GM20431 (cell line): ENCODE measurements around the gene TJP2.
"Not testable (repeated sequence)": the region's sequence is repeated elsewhere in the genome, so short reads cannot be mapped to it uniquely, and the experiment has no call there.

Experiments used
- in situ Hi-C: fragments of 300-500 bp; cut with MseI, MboI; formaldehyde crosslinking; loops from one replicate; pipeline ENCODE4 v1.15.0; 2020; ENCODE audit warnings: low sequenced_read_pairs; ENCODE audit not compliant: unreplicated experiment

Gene TJP2

GRCh38 chr9:69260161-69260560 lies 86.1 kb downstream of the TJP2 start:
- in situ Hi-C loops = no loop called here

GRCh38 chr9:69261636-69262035 lies 87.6 kb downstream of the TJP2 start:
- in situ Hi-C loops = no loop called here

- in situ Hi-C loops = no loop called here
These were observed 90.4 kb downstream of the TJP2 start for GRCh38 chr9:69264526-69264925.

GRCh38 chr9:69265891-69266290 lies 91.8 kb downstream of the TJP2 start:
- in situ Hi-C loops = no loop called here

- in situ Hi-C loops = no loop called here
These were observed 98.1 kb downstream of the TJP2 start for GRCh38 chr9:69272212-69272611.

GRCh38 chr9:69273161-69273560 lies 99.1 kb downstream of the TJP2 start:
- in situ Hi-C loops = no loop called here

GRCh38 chr9:69276775-69277174 lies 102.7 kb downstream of the TJP2 start:
- in situ Hi-C loops = no loop called here

- in situ Hi-C loops = no loop called here
These were observed 105.1 kb downstream of the TJP2 start for GRCh38 chr9:69279084-69279731.

- in situ Hi-C loops = no loop called here
These were observed 105.7 kb downstream of the TJP2 start for GRCh38 chr9:69279733-69280132.

GRCh38 chr9:69283003-69283402 lies 108.9 kb downstream of the TJP2 start:
- in situ Hi-C loops = no loop called here

GRCh38 chr9:69292078-69292477 lies 118.0 kb downstream of the TJP2 start:
- in situ Hi-C loops = no loop called here

- in situ Hi-C loops = no loop called here
These were observed 119.1 kb downstream of the TJP2 start for GRCh38 chr9:69293156-69293555.

GRCh38 chr9:69295872-69296552 lies 121.9 kb downstream of the TJP2 start:
- in situ Hi-C loops = no loop called here

- in situ Hi-C loops = no loop called here
These were observed 123.4 kb downstream of the TJP2 start for GRCh38 chr9:69297300-69297980.

GRCh38 chr9:69299315-69299714 lies 125.2 kb downstream of the TJP2 start:
- in situ Hi-C loops = no loop called here

GRCh38 chr9:69299826-69300225 lies 125.7 kb downstream of the TJP2 start:
- in situ Hi-C loops = no loop called here

GRCh38 chr9:69303331-69303730 lies 129.3 kb downstream of the TJP2 start:
- in situ Hi-C loops = no loop called here

- in situ Hi-C loops = not testable (repeated sequence)
These were observed 132.9 kb downstream of the TJP2 start for GRCh38 chr9:69306895-69307445.

GRCh38 chr9:69307446-69308205 lies 133.5 kb downstream of the TJP2 start:
- in situ Hi-C loops = no loop called here

GRCh38 chr9:69308206-69308931 lies 134.3 kb downstream of the TJP2 start:
- in situ Hi-C loops = no loop called here
